ENCODE data around the gene AKNAD1. TPM values are rescaled to one million over a fixed set of nuclear protein-coding genes. Genes with fewer than 3 reads are reported as not detected.
"Not testable (repeated sequence)": the region's sequence is repeated elsewhere in the genome, so short reads cannot be mapped to it uniquely, and the experiment has no call there.

AKNAD1 gene, protein sequence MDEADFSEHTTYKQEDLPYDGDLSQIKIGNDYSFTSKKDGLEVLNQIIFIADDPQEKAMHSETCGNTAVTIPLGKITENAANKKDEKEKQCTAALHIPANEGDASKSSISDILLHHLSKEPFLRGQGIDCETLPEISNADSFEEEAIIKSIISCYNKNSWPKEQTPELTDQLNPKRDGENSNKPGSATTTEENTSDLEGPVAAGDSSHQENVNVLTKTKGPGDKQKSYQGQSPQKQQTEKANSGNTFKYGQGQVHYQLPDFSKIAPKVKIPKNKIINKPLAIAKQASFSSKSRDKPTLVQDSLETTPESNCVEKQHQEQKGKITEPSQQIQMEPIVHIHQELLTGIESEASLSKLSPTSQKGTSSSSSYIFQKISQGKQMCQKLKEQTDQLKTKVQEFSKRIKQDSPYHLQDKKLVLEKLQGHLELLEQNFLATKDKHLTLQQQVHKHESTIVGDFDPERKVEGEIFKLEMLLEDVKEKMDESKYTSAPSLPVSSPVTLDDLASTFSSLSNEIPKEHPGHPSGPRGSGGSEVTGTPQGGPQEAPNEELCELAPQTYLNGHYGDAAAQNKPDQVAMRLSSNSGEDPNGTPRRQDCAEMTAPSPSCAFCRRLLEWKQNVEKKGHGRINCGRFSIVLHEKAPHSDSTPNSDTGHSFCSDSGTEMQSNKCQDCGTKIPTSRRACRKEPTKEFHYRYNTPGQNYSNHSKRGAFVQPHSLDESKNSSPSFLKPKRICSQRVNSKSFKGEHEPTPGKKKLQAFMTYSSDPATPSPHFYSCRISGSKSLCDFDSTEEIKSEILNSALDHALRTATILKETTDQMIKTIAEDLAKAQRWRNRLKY
- total RNA-seq = not detected in 2 replicates

DNA sequence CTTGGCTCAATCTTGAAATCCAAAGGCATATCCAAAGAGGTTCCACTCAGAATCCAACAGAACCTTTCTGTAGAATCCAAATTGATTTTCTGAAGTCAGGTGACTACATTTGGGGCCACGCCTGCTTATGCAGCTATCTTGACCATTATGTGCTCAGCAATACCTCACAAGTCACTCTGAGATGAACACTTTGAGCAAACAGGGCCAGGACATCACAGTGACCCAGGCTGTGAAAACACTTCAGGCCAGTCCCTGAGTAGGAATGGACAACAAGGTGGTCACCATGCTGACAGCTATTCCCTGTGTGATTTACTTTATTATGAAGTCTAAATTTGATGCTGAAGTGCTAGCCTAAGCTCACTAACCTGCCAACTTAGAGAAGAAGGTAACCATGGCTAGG is at the start of gene AKNAD1:
AKNAD1 (minus strand) TSS at position 101 of the 400 bp plus-strand sequence. CDS start 4,430 bp downstream, outside the sequence.
- DNase-seq (ENCODE audit: low read depth, low spot score) = no peak

DNA sequence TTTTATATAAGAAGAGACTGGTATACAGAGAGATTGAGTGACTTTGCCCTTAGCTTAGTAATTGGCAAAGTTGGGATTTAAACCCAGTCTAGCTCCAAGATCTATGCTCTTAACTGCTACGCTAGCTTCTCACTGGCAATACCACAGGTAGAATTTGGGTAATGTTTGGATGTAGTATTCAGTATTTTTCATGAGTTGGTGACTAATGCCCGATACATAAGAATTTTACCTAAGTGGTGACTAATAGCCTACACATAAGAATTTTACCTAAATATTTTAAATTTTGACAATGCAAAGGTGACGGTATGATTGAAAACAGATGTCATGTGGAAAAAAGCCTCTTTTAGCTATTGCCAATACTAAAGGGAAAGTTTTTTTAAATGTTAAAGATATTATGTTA is 44.2 kb upstream of the AKNAD1 start:
- DNase-seq (ENCODE audit: low read depth, low spot score) = no peak

DNA sequence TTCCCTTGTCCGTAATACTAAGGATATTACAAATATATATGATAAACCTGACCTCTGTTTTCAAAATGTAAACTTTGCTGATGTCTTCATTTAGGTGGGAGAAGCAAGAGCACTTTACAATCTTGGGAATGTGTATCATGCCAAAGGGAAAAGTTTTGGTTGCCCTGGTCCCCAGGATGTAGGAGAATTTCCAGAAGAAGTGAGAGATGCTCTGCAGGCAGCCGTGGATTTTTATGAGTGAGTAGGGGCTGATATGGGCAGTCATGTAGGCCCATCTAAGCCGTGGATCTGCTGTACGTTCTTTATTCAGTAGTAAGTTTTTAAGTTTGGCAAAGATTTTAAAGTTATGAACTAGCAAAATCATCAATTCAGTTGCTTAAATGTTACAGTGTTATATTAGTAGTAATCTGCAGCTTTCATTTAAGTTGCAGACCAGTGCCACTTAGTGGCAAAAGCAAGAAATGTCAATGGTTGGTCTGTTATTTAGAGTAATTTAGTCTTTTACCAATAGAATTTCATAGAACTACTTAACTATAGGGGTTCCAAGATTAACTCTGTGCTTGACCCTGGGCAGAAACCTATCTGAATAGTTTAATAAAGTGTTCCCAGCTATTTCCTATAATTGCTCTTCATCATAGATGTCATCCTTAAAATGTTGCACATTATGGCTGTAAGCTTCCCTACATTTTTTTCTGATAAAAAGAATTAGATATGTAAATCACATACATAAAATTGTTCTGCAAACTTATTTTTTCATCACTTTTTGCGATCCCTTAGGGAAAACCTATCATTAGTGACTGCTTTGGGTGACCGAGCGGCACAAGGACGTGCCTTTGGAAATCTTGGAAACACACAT is 41.2 kb upstream of the AKNAD1 start:
- peak; percentile 15 for DNase-seq (ENCODE audit: low read depth, low spot score)

DNA sequence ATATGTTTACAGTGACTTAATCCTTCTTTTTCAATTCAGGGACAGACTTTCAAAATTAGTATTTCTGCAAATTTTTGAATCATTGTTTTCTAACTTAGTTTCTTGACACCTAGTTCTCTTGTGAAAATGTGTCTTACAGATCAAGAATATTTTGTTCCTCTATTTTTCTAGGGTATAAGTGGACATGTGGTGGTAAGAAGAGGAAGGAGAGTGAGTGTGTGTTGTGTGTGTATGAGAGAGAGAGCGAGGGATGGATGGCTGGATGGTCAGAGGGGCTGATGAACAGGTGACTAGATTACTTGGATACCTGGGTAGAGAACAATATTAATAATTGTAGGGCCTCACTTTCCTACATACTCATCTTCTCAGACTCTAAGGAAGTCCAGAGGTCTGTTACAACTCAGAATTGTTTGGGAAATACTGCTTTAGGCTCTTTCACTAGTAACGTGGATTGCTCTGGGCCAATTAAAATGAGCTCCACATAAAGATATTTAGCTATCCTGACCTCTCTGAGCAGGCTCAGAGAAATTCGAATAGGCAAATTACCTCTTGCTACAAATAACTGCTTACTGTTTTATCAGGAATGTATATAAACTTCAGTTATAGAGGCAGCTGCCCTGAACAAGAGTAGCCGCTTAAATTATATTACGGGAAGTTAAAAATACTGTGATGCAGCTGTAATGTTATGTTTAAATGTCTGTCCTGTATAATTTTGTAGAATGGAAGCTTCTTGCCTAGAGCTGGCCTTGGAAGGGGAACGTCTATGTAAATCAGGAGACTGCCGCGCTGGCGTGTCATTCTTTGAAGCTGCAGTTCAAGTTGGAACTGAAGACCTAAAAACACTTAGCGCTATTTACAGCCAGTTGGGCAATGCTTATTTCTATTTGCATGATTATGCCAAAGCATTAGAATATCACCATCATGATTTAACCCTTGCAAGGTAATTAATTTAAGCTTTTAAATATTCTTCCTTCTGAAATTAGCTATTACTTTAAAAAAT is 39.6 kb upstream of the AKNAD1 start:
- no peak for DNase-seq (ENCODE audit: low read depth, low spot score)

DNA sequence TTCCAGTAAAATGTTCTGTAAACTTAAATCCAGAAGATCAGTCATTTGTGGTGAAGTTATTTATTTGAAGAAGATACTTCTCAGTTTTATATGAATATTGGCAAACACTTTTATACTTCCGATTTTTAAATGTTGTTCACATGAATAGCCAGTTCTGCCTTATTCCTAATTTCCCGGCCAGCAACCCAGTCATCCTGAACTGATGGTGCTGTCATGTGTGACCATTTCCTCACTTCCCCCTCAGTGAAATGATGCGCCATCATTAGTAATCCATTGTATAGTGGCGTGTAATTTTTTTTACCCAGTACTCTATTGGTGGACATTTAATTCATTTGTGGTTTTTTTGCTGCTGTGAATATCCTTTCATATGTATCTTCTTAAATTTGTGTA is 36.2 kb upstream of the AKNAD1 start:
- no peak for DNase-seq (ENCODE audit: low read depth, low spot score)

GRCh38 chr1:108892356-108893140 is 35.7 kb upstream of the AKNAD1 start:
- no peak for DNase-seq (ENCODE audit: low read depth, low spot score)

DNA sequence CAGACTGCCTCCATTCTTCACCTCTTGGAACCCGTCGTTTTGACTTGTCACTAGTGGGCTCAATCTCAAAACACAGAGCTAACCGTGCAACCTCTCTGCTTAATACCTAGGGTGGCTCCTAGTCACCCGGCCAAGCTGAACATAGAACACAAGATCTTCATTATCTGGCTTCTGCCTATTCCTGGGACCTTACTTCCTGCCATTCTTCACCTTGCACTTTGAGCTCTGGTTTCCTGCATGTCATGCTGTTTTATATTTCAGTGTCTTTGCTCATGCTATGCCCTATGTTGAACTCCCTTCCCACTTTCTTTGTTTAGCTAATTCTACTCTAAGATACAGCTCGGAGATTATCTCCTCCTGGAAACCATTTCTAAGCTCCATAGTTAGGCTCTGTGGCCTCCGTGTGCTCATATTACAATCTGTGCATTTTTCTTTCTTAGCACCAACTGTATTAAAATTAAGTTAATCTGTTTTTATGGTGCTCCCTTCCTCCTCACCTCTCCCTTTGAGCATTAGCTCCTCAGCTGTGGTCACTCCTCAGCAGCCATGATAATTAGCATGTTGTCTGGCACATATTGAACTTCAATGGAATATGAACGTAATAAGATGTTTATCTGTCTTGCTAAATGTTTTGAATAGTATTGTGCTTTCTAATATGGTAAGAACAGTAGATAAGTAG is 33.0 kb upstream of the AKNAD1 start:
- no peak for DNase-seq (ENCODE audit: low read depth, low spot score)

GRCh38 chr1:108889006-108889645 is 32.2 kb upstream of the AKNAD1 start:
- not testable (repeated sequence) for DNase-seq (ENCODE audit: low read depth, low spot score)

GRCh38 chr1:108886292-108886691 is 29.4 kb upstream of the AKNAD1 start:
- no peak for DNase-seq (ENCODE audit: low read depth, low spot score)

GRCh38 chr1:108884968-108885367 is 28.1 kb upstream of the AKNAD1 start:
- no peak for DNase-seq (ENCODE audit: low read depth, low spot score)

DNA sequence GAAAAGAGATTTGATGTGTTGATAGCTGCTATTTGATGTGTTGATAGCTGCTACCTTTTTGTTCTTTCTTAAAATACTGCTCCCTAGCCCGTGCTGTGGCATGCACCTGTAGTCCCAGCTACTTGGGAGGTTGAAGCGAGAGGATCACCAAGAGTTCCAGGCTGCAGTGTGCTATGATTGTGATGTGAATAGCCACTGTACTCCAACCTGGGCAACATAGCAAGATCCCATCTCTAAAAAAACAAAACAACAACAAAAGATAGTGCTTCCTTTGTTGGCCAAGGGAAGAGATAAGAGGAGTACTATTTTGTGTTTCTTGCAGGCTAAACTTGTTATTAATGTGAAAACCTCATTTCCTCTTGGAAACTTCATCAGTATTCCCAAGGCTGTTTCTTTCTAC is 25.9 kb upstream of the AKNAD1 start:
- DNase-seq (ENCODE audit: low read depth, low spot score) = no peak

- DNase-seq (ENCODE audit: low read depth, low spot score) = no peak
Observed at GRCh38 chr1:108881369-108881768, 24.5 kb upstream of the AKNAD1 start.

- no peak for DNase-seq (ENCODE audit: low read depth, low spot score)
Observed at GRCh38 chr1:108880850-108881249, 24.0 kb upstream of the AKNAD1 start.

- no peak for DNase-seq (ENCODE audit: low read depth, low spot score)
Observed at GRCh38 chr1:108878678-108879077, 21.8 kb upstream of the AKNAD1 start.

GRCh38 chr1:108878160-108878469 is 21.2 kb upstream of the AKNAD1 start:
- DNase-seq (ENCODE audit: low read depth, low spot score) = no peak

- DNase-seq (ENCODE audit: low read depth, low spot score) = no peak
Observed at GRCh38 chr1:108877348-108878159, 20.7 kb upstream of the AKNAD1 start.

DNA sequence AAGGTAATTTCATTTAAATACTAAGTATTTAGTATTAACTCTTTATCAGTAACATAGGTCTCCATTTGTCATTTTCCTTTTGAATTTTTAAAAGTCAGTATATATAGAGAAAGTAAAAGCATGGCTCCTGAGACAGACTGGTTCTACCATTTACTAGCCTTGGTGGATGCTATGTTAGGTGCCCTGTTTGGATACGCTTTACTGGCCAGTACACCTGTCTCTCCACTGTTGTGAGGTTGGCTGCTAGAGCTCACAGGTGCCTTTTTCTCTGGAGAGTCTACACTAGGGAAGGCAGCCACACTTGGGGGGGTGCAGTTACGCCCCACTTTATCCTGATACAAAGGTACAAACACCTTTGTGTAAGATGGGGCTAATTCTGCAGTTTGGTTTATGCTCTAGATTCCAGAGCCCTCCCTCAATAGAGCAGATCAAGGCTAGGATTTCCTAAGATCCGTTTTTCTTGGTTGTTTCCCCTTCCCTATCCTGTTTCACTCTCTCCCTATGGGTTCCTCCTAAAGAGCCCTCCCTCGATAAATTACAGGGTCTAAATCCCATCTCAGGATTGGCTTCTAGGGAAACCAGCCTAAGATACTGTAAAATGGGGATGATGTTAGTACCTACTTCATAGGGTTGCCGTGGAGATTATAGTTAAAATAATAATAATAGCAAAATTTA is 14.3 kb upstream of the AKNAD1 start:
- DNase-seq (ENCODE audit: low read depth, low spot score) = no peak

Measured in pulmonary artery endothelial cell (primary cell).